ENCODE results near the gene ARHGEF1.

- TF ChIP-seq CTCF (IDR thresholded peaks at IDR 0.05; ENCODE audit: insufficient read depth, low read depth, low read length) (peak; percentile 83), EZH2 (IDR thresholded peaks at IDR 0.05; ENCODE audit: insufficient read depth, low read length) (no peak)
Observed at GRCh38 chr19:41951686-41952172, 68.7 kb downstream of the ARHGEF1 start.

Measured in astrocyte (in vitro differentiated cells and primary cell).